ENCODE data around the gene USP15. TPM values are rescaled to one million over a fixed set of nuclear protein-coding genes. Genes with fewer than 3 reads are reported as not detected.

Gene USP15
- total and polyA plus RNA-seq, 2 of the 8 experiments (the other 6 are each of a cell fraction or from before 2014, with no cell fraction given) = 12.7 to 38.6 TPM

GRCh38 chr12:62272936-62273552 is 12.8 kb downstream of the USP15 start (continued):
- TF ChIP-seq, protein P1, sequence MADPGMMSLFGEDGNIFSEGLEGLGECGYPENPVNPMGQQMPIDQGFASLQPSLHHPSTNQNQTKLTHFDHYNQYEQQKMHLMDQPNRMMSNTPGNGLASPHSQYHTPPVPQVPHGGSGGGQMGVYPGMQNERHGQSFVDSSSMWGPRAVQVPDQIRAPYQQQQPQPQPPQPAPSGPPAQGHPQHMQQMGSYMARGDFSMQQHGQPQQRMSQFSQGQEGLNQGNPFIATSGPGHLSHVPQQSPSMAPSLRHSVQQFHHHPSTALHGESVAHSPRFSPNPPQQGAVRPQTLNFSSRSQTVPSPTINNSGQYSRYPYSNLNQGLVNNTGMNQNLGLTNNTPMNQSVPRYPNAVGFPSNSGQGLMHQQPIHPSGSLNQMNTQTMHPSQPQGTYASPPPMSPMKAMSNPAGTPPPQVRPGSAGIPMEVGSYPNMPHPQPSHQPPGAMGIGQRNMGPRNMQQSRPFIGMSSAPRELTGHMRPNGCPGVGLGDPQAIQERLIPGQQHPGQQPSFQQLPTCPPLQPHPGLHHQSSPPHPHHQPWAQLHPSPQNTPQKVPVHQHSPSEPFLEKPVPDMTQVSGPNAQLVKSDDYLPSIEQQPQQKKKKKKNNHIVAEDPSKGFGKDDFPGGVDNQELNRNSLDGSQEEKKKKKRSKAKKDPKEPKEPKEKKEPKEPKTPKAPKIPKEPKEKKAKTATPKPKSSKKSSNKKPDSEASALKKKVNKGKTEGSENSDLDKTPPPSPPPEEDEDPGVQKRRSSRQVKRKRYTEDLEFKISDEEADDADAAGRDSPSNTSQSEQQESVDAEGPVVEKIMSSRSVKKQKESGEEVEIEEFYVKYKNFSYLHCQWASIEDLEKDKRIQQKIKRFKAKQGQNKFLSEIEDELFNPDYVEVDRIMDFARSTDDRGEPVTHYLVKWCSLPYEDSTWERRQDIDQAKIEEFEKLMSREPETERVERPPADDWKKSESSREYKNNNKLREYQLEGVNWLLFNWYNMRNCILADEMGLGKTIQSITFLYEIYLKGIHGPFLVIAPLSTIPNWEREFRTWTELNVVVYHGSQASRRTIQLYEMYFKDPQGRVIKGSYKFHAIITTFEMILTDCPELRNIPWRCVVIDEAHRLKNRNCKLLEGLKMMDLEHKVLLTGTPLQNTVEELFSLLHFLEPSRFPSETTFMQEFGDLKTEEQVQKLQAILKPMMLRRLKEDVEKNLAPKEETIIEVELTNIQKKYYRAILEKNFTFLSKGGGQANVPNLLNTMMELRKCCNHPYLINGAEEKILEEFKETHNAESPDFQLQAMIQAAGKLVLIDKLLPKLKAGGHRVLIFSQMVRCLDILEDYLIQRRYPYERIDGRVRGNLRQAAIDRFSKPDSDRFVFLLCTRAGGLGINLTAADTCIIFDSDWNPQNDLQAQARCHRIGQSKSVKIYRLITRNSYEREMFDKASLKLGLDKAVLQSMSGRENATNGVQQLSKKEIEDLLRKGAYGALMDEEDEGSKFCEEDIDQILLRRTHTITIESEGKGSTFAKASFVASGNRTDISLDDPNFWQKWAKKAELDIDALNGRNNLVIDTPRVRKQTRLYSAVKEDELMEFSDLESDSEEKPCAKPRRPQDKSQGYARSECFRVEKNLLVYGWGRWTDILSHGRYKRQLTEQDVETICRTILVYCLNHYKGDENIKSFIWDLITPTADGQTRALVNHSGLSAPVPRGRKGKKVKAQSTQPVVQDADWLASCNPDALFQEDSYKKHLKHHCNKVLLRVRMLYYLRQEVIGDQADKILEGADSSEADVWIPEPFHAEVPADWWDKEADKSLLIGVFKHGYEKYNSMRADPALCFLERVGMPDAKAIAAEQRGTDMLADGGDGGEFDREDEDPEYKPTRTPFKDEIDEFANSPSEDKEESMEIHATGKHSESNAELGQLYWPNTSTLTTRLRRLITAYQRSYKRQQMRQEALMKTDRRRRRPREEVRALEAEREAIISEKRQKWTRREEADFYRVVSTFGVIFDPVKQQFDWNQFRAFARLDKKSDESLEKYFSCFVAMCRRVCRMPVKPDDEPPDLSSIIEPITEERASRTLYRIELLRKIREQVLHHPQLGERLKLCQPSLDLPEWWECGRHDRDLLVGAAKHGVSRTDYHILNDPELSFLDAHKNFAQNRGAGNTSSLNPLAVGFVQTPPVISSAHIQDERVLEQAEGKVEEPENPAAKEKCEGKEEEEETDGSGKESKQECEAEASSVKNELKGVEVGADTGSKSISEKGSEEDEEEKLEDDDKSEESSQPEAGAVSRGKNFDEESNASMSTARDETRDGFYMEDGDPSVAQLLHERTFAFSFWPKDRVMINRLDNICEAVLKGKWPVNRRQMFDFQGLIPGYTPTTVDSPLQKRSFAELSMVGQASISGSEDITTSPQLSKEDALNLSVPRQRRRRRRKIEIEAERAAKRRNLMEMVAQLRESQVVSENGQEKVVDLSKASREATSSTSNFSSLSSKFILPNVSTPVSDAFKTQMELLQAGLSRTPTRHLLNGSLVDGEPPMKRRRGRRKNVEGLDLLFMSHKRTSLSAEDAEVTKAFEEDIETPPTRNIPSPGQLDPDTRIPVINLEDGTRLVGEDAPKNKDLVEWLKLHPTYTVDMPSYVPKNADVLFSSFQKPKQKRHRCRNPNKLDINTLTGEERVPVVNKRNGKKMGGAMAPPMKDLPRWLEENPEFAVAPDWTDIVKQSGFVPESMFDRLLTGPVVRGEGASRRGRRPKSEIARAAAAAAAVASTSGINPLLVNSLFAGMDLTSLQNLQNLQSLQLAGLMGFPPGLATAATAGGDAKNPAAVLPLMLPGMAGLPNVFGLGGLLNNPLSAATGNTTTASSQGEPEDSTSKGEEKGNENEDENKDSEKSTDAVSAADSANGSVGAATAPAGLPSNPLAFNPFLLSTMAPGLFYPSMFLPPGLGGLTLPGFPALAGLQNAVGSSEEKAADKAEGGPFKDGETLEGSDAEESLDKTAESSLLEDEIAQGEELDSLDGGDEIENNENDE (IDR thresholded peaks at IDR 0.05; ENCODE audit: insufficient replicate concordance, low read length) = no peak
- TF ChIP-seq KDM1A (IDR thresholded peaks at IDR 0.05; ENCODE audit: borderline replicate concordance, low read length) (no peak), KDM4A (IDR thresholded peaks at IDR 0.05; ENCODE audit: low read depth, low read length, severe bottlenecking) (no peak), E2F6 (IDR thresholded peaks at IDR 0.05) (no peak), RAD21 (IDR thresholded peaks at IDR 0.05 in 1 of 2, conservative IDR thresholded peaks at IDR 0.05 in 1 of 2; ENCODE audit: low read depth in 2 of 2, low read length in 2 of 2) (no peak), FOSL1 (IDR thresholded peaks at IDR 0.05; ENCODE audit: insufficient read depth, low read depth, low read length) (no peak), KDM5A (IDR thresholded peaks at IDR 0.05; ENCODE audit: low read length) (no peak), USF2 (IDR thresholded peaks at IDR 0.05; ENCODE audit: low read length) (no peak)

Measured in H1 (cell line).